Measurements from ENCODE around the gene TRPT1.
A peak's percentile ranks its signal among the peaks of the same experiment; 100 is the strongest.

TRPT1 gene

GRCh38 chr11:64185175-64185692 lies 40.8 kb downstream of the TRPT1 start (continued):
- TF ChIP-seq GLIS2 (tag by site-specific recombination; IDR thresholded peaks at IDR 0.05) = 0 out of 2 replicates have a peak, but pooled peaks have one; percentile 25
- TF ChIP-seq SCRT2 (tag by site-specific recombination; IDR thresholded peaks at IDR 0.05) = no peak
- TF ChIP-seq ZNF302 (tag by site-specific recombination; IDR thresholded peaks at IDR 0.05; ENCODE audit: low read depth) = no peak
- TF ChIP-seq ZNF792 (tag by site-specific recombination; IDR thresholded peaks at IDR 0.05) = 0 out of 2 replicates have a peak, but pooled peaks have one; percentile 43
- TF ChIP-seq ZNF433 (tag by site-specific recombination; IDR thresholded peaks at IDR 0.05; ENCODE audit: low read depth) = no peak
- TF ChIP-seq ZBTB20 (tag by site-specific recombination; IDR thresholded peaks at IDR 0.05) = peak; percentile 72; the same call in 1 of the 2 replicates
- peak; percentile 70; the same call in 1 of the 2 replicates for TF ChIP-seq ZBTB48 (tag by site-specific recombination; IDR thresholded peaks at IDR 0.05)
- peak; percentile 68; the same call in 1 of the 2 replicates for TF ChIP-seq ZFP69B (tag by site-specific recombination; IDR thresholded peaks at IDR 0.05)
- TF ChIP-seq ZNF558 (tag by site-specific recombination; IDR thresholded peaks at IDR 0.05) = no peak
- TF ChIP-seq IKZF3 (tag by site-specific recombination; IDR thresholded peaks at IDR 0.05) = peak; percentile 55
- TF ChIP-seq ZNF449 (tag by site-specific recombination; IDR thresholded peaks at IDR 0.05) = no peak
- TF ChIP-seq ZNF223 (tag by site-specific recombination; IDR thresholded peaks at IDR 0.05) = no peak
- TF ChIP-seq OSR2 (tag by site-specific recombination; IDR thresholded peaks at IDR 0.05) = no peak; the same call in 1 of the 2 replicates
- peak; percentile 76; the same call in 1 of the 2 replicates for TF ChIP-seq ZNF391 (tag by site-specific recombination; IDR thresholded peaks at IDR 0.05; ENCODE audit: borderline replicate concordance, low read depth)
- 0 out of 2 replicates have a peak, but pooled peaks have one; percentile 8 for TF ChIP-seq ZNF580 (tag by site-specific recombination; IDR thresholded peaks at IDR 0.05)
- TF ChIP-seq, protein P1, sequence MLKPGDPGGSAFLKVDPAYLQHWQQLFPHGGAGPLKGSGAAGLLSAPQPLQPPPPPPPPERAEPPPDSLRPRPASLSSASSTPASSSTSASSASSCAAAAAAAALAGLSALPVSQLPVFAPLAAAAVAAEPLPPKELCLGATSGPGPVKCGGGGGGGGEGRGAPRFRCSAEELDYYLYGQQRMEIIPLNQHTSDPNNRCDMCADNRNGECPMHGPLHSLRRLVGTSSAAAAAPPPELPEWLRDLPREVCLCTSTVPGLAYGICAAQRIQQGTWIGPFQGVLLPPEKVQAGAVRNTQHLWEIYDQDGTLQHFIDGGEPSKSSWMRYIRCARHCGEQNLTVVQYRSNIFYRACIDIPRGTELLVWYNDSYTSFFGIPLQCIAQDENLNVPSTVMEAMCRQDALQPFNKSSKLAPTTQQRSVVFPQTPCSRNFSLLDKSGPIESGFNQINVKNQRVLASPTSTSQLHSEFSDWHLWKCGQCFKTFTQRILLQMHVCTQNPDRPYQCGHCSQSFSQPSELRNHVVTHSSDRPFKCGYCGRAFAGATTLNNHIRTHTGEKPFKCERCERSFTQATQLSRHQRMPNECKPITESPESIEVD (tag by site-specific recombination; IDR thresholded peaks at IDR 0.05) = no peak
- peak; percentile 92 for TF ChIP-seq ZNF335 (tag by site-specific recombination; conservative IDR thresholded peaks at IDR 0.05)
- TF ChIP-seq PATZ1 (tag by site-specific recombination; IDR thresholded peaks at IDR 0.05) = peak; percentile 66; the same call in 1 of the 2 replicates
- peak; percentile 35; the same call in 1 of the 2 replicates for TF ChIP-seq ZNF341 (tag by site-specific recombination; IDR thresholded peaks at IDR 0.05; ENCODE audit: low read depth)
- peak; percentile 55 for TF ChIP-seq KLF9 (tag by site-specific recombination; IDR thresholded peaks at IDR 0.05; ENCODE audit: low read depth)
- TF ChIP-seq ZNF76 (tag by site-specific recombination; IDR thresholded peaks at IDR 0.05; ENCODE audit: borderline replicate concordance, low read depth) = peak; percentile 74
- peak; percentile 91 for TF ChIP-seq ZNF660 (tag by site-specific recombination; IDR thresholded peaks at IDR 0.05)
- peak; percentile 62 for TF ChIP-seq ZNF629 (tag by site-specific recombination; IDR thresholded peaks at IDR 0.05)

Data from HEK293 (cell line).